Stomach (tissue), 4 donors: Measurements from ENCODE around the gene PTPRG.

Experiments used
- CTCF ChIP-seq, 7 experiments: fragments of 450-650 bp in 4 of 7; fragments of 200-600 bp in 3 of 7; sonication (generic) in 3 of 7; IDR thresholded peaks; one replicate each; pipeline ENCODE4 v1.5.1; 2016 to 2019; ENCODE audit warnings: antibody characterized with exemption in 7 of 7, control low read depth in 2 of 7, mild to moderate bottlenecking in 1 of 7
- EP300 ChIP-seq: sonication (generic); formaldehyde crosslinking; IDR thresholded peaks from one replicate; pipeline ENCODE4 v1.6.1; 2017; ENCODE audit warnings: antibody characterized with exemption
- POLR2A ChIP-seq, 4 donors: fragments of 450-650 bp; IDR thresholded peaks; one replicate each; pipeline ENCODE4 v1.6.1; 2016; ENCODE audit warnings: antibody characterized with exemption in 4 of 4, control low read depth in 2 of 4, mild to moderate bottlenecking in 1 of 4, moderate library complexity in 1 of 4

DNA sequence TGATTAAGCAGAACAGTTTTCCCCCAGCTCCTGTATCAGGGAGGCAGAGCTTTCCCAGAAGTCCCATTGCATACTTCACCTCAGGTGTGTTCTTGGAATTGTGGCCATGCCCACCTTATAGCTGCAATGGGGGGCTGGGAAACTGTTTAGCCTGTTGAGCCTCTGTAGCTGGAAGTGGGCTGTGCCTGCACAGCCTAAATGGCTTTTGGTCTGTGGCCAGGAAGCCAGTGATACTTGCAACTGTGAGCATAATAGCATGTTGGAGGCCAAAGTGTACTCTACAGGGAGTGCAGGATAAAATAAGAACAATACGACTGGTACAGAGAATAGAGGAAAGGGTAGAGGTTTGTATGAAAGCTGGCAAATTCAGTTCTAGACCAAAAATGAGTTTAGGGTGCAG is 248.5 kb downstream of the PTPRG start:
- no peak for TF ChIP-seq CTCF (IDR thresholded peaks at IDR 0.05)
- no peak for TF ChIP-seq EP300
- no peak for TF ChIP-seq POLR2A (IDR thresholded peaks at IDR 0.05)
